Measurements from ENCODE around the gene GGPS1.
"Not testable (repeated sequence)": the region's sequence is repeated elsewhere in the genome, so short reads cannot be mapped to it uniquely, and the experiment has no call there.

The GGPS1 gene

GRCh38 chr1:235307158-235308124 lies 20.9 kb upstream of the GGPS1 start:
- no peak for DNase-seq

- not testable (repeated sequence) for DNase-seq
These were observed 19.2 kb upstream of the GGPS1 start for GRCh38 chr1:235309206-235309605.

- no peak for DNase-seq
These were observed 15.1 kb upstream of the GGPS1 start for GRCh38 chr1:235313262-235313661.

DNA sequence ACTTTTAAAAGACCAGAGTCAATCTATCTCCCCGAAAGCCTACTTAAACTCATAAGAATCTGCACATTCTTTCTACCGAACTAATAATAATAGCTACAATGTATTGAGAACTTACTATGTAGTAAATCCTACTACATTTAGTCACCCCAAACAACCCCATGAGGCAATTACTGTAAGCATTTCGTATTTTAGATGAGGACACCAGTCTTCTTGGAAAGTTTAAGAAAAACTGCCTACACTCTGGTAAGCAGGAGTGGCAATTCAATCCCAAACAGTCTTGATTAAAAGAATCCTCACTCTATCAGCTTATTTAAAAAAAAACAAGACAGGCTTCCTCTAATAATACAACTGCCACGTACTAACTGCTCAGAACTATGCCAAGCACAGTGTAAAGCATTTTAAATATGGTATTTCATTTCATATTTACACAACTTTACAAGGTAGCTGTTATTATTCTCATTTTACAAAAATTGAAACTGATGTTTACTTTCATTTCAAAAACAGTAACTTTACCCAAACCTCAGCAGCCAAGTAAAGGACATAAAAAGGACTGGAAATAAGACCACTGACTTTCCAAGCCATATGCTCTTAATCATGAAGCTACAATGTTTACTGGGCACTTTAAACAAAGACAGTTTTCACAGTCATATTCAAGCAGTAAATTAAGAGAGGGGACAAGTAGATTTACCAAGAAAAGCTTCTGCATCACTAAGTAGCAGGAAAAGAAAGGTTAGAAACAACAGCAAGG lies 14.3 kb upstream of the GGPS1 start:
- no peak for DNase-seq

DNA sequence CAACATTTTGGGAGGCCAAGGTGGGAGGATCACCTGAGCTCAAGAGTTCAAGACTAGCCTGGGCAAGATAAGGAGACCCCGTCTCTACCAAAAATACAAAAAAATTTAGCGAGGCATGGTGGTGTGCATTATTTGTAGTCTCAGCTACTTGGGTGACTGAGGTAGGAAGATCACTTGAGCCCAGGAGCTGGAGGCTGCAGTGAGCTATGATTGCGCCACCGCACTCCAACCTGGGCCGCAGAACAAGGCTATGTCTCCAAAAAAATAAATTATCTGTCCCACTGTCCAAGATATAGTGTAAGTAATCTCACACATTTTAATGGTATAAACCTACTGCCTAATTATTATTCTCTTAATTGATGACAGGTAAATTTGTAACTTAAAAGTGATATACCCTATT lies 13.2 kb upstream of the GGPS1 start:
- DNase-seq = no peak

DNA sequence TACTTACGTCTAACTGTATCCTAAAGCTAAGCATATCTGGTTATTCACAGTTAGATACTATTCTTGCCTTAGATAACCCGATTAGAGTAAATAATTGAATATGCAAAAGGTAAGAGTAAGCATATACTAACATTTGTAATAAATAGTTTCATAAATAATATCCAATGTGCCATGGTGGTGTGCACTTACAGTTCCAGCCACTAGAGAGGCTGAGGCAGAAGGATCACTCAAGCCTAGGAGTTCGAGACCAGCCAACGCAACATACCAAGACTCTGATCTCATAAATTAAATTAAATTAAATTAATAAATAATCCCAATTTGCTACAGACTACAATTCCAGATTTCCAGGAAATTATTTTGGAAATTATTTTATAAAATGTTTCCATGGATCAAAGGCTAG lies 12.6 kb upstream of the GGPS1 start:
- no peak for DNase-seq

- no peak for DNase-seq
These were observed 11.2 kb upstream of the GGPS1 start for GRCh38 chr1:235317168-235317567.

- no peak for DNase-seq
These were observed 9.1 kb upstream of the GGPS1 start for GRCh38 chr1:235319255-235319654.

- no peak for DNase-seq
These were observed 7.7 kb upstream of the GGPS1 start for GRCh38 chr1:235320521-235321179.

GRCh38 chr1:235324296-235324695 lies 4.1 kb upstream of the GGPS1 start:
- DNase-seq = no peak

- DNase-seq = no peak
These were observed 3.2 kb upstream of the GGPS1 start for GRCh38 chr1:235325139-235325538.

DNA sequence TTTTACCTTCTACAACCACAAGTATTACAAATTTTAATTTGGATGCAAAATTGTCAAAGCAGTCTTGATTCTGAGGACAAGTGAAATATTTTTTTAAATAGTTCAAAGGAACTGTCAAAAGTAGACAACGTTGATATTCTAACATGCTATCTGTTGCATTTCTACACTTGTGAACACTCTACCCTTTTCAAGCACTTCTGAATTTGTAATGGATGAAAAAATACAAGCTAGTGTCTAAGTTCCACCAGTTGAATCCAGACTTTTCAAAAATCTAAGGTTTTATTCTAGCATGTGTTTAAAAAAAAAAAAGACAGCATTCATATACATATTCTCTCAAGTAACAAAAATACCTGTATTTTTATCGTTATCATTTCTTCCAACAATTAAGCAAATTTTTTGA lies 2.5 kb upstream of the GGPS1 start:
- no peak for DNase-seq

DNA sequence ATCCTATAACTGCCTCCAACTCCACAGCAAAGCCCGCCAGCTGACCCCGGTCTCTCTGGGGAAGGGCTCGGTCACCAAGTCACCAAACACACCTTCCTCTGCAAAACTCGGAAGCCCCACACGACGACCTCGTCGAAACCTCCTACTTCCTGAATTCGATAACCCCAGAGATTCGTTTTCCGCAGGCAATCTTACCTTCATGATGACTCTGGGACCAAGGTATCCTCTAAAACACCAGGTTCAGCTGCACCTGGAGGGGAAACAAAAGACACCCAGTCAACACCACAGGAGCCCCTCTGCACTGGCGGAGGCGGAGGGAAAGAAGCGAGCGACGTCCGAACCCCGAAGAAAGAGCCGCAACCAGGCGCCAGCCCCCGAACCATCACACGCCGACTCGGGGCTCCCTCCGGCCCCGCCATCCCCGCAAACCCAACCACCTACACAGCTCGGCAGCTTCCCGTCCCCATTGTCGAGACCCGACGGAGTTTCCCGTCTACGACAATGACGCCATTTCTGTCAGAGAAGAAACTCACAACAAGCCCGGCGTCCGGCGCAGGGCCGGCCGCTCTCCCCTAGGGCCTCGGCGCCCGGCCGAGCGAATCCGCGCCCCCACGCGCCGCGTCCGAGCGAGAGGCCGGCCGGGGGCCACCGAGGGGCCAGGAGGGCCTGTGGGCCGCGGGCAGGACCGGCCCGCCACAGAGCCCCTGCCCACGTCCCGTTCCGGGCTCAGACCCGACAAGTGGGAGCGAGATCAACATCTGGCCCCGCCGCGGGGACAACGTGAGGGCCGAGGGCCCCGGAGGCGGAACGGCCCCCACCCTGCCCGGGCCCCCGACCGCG lies 1.4 kb upstream of the GGPS1 start:
- DNase-seq = no peak

GRCh38 chr1:235327559-235328270 lies 655 bp upstream of the GGPS1 start, which contains the start of gene ARID4B:
Gene ARID4B (minus strand): TSS chr1:235328179. CDS start chr1:235326919, 1,260 bp downstream.
- peak; percentile 69 for DNase-seq

GRCh38 chr1:235329139-235329902 lies 951 bp downstream of the GGPS1 start:
- peak; percentile 54 for DNase-seq

DNA sequence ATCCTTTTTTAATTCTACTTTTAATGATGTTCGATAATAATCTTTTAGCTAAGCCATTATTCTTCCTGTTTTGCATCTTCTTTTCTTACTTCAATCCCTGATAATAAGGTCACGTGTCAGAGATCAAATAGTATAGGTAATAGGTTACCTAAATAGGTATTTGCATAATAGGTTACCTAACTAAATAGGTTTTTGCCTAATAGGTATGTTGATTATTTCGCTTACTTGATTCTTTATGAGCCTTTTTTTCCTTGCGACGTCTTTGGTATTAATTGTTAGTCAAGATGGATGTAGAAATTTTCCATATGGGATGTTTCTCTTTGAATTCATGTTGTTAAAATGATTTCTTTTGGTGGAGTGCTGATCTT lies 2.5 kb downstream of the GGPS1 start:
- no peak for DNase-seq

GRCh38 chr1:235331401-235331800 lies 3.0 kb downstream of the GGPS1 start:
- no peak for DNase-seq

- DNase-seq = no peak
These were observed 8.5 kb downstream of the GGPS1 start for GRCh38 chr1:235336903-235337302.

DNA sequence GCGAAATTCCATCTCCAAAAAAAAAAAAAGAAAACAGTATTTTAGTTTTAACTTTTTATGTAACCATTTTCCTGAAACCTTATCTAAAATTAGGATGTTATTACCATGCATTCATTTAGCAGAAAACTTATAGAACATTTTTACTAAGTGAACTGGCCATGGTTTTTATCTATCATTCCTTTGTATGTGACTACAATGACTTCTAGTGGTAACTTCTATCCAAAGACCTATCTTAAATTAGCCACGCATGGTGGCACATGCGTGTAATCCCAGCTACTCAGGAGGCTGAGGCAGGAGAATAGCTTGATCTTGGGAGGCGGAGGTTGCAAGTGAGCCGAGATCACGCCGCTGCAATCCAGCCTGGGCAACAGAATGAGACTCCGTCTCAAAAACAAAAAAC lies 11.4 kb downstream of the GGPS1 start:
- DNase-seq = no peak

- DNase-seq = no peak
These were observed 13.0 kb downstream of the GGPS1 start for GRCh38 chr1:235341334-235341733.

GRCh38 chr1:235342039-235342438 lies 13.7 kb downstream of the GGPS1 start:
- DNase-seq = no peak

Measured in NCI-H2227 treated with DMSO at 0.1 percent for 48 hours (cell line).